ENCODE results near the gene PPP1R26.
A peak's percentile ranks its signal among the peaks of the same experiment; 100 is the strongest.
"Not testable (repeated sequence)": the region's sequence is repeated elsewhere in the genome, so short reads cannot be mapped to it uniquely, and the experiment has no call there.

Gene PPP1R26

DNA sequence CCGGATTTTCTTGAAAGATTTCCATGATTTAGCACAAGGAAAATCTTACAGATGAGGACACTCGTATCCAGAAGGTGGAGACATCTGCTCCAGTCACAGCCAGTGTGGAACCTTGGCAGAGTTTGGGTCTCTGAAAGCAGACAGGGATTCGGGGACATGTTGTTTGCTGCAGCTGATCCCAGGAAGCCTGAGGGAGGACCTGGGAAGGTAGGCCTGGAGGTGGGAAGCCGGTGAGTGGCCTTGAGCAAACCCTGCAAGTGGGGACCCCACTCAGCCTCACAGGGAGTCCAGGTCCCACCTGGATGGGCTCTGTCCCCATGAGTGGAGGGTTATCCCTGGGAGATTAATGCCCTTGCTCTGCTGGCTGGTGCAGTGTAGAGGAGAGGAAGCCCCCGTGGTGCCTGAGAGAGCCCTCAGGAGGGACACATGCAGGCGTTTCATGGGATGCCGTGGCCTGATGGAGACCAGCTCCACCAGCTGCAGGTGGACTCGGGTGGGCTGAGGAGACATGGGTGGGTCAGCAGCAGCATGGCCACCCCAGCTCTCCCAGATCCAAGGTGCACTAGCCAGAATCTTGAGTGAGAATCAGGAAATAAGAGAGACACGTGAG, 28.7 kb downstream of the PPP1R26 start:
- H3K36me3 ChIP-seq, result peaks cover 22% of the 10 kb centered on the region

DNA sequence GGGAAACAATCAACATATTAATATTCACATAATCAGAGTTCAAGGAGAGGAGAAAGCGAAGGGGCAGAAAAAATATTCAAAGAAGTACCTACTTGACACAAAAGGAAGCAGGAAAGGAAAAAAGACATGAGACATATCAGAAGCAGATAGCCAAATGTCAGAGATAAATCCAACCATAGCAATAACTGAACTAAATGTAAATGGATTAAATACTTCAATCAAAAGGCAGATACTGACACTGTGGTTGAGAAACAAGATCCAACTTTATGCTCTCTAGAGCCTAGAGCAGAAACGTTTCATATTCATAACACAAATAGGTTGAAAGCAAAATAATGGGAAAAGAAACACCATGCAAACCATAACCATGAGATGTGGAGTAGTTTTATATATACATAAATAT, 29.9 kb downstream of the PPP1R26 start:
- DNase-seq, result no peak
- Histone ChIP-seq H3K27ac (no peak overlapping the region), H3K9me3 (ENCODE audit: severe bottlenecking) (peaks cover 7% of the 10 kb centered on the region), H3K36me3 (peaks cover 11% of the 10 kb centered on the region), H3K27me3 (ENCODE audit: insufficient read depth, low read depth, severe bottlenecking) (no peaks in the 10 kb centered on the region), H3K4me3 (ENCODE audit: low read depth, low read length) (no peak overlapping the region)
- TF ChIP-seq, protein P1, sequence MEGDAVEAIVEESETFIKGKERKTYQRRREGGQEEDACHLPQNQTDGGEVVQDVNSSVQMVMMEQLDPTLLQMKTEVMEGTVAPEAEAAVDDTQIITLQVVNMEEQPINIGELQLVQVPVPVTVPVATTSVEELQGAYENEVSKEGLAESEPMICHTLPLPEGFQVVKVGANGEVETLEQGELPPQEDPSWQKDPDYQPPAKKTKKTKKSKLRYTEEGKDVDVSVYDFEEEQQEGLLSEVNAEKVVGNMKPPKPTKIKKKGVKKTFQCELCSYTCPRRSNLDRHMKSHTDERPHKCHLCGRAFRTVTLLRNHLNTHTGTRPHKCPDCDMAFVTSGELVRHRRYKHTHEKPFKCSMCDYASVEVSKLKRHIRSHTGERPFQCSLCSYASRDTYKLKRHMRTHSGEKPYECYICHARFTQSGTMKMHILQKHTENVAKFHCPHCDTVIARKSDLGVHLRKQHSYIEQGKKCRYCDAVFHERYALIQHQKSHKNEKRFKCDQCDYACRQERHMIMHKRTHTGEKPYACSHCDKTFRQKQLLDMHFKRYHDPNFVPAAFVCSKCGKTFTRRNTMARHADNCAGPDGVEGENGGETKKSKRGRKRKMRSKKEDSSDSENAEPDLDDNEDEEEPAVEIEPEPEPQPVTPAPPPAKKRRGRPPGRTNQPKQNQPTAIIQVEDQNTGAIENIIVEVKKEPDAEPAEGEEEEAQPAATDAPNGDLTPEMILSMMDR (IDR thresholded peaks at IDR 0.05; ENCODE audit: low read depth, low read length), result no peak

More for the DNA sequence above, 28.7 kb downstream of the PPP1R26 start:
- peaks cover 7% of the 10 kb centered on the region for H3K9me3 ChIP-seq (ENCODE audit: severe bottlenecking)
- TF ChIP-seq, protein P1 (IDR thresholded peaks at IDR 0.05; ENCODE audit: low read depth, low read length), result no peak
- no peak overlapping the region for H3K27ac ChIP-seq
- no peak overlapping the region for H3K4me3 ChIP-seq (ENCODE audit: low read depth, low read length)
- H3K27me3 ChIP-seq (ENCODE audit: insufficient read depth, low read depth, severe bottlenecking), result no peaks in the 10 kb centered on the region
- DNase-seq, result peak; percentile 2

DNA sequence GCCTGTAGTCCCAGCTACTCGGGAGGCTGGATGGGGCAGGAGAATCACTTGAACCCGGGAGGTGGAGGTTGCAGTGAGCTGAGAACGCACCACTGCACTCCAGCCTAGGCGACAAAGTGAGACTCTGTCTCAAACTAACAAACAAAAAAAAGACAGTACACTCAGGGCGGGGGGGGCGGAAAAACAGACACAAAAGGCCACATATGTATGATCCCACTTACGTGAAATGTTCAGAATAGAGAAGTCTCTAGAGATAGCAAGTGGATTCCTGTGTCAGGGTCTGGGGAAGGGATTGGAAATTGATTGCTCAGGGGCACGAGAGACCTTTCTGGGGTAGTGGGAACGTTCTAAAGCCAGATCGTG, 32.6 kb downstream of the PPP1R26 start:
- TF ChIP-seq, protein P1 (IDR thresholded peaks at IDR 0.05; ENCODE audit: low read depth, low read length), result no peak
- no peak for DNase-seq
- peaks cover 7% of the 10 kb centered on the region for H3K9me3 ChIP-seq (ENCODE audit: severe bottlenecking)
- no peaks in the 10 kb centered on the region for H3K36me3 ChIP-seq
- no peaks in the 10 kb centered on the region for H3K27me3 ChIP-seq (ENCODE audit: insufficient read depth, low read depth, severe bottlenecking)
- no peak overlapping the region for H3K4me3 ChIP-seq (ENCODE audit: low read depth, low read length)
- H3K27ac ChIP-seq, result no peak overlapping the region

DNA sequence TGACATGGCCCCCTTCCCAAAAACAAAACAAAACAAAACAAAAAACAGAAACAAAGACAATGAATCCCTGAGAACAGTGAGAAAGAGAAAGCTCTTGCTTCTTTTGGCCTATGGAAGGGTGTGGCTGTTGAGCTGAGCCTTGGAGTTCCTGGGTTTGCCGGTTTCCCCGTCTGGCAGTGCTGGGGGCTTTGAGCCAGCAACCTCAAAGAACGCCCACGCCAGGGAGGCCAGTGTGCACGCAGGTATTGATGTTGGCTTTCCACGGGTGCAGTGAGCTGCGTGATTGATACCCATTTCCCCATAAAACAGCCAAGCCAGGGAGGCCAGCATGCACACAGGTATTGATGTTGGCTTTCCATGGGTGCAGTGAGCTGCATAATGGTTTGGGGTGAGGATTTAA, 33.3 kb downstream of the PPP1R26 start:
- Histone ChIP-seq H3K27me3 (ENCODE audit: insufficient read depth, low read depth, severe bottlenecking) (no peaks in the 10 kb centered on the region), H3K4me3 (ENCODE audit: low read depth, low read length) (no peak overlapping the region), H3K36me3 (no peaks in the 10 kb centered on the region), H3K9me3 (ENCODE audit: severe bottlenecking) (peaks cover 7% of the 10 kb centered on the region), H3K27ac (no peak overlapping the region)
- no peak for DNase-seq
- TF ChIP-seq, protein P1 (IDR thresholded peaks at IDR 0.05; ENCODE audit: low read depth, low read length), result no peak

DNA sequence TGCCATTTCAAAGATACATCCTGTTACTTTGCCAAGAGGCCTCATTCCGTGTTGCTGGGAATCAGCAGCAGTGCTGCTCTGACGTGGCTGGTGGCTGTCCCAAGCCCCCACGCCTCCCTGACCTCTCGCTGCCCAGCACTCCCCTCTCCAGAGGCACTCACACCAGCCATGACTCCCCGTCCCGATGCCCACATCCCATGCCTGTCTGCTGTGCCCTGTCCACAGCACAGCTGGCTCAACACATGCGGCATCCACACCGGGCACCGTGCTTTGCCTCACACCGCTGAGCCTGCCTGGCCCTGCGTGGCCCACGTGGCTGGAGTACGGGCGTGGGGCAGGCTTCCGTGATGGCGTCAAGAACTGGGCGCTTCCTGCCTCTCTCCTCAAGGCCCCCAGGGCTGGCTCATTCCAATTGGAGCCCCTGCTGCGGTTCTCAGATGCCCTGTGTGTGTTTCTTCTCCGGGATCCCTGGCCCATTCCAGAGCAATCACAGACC, 33.8 kb downstream of the PPP1R26 start:
- Histone ChIP-seq H3K36me3 (no peaks in the 10 kb centered on the region), H3K27ac (no peak overlapping the region), H3K4me3 (ENCODE audit: low read depth, low read length) (no peak overlapping the region), H3K27me3 (ENCODE audit: insufficient read depth, low read depth, severe bottlenecking) (no peaks in the 10 kb centered on the region), H3K9me3 (ENCODE audit: severe bottlenecking) (peaks cover 7% of the 10 kb centered on the region)
- TF ChIP-seq, protein P1 (IDR thresholded peaks at IDR 0.05; ENCODE audit: low read depth, low read length), result no peak
- DNase-seq, result no peak

DNA sequence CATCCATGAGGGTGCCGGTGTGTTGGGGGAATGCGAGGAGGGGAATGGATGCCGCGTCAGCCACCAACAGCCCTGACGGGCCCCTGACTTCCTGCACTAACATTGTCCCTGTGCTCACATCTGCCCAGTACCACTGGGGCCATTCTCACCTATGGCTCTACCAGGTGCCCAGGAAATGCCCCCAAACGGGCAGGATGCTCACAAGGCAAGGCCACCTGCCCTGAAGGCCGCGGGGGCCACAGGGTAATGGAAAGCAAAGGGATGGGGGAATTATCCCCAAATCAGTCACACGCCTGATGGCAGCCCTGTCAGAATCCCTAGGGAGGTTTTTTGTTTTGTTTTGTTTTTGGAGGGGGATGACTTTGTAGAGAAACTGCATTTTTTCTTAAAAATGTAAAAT, 34.3 kb downstream of the PPP1R26 start:
- DNase-seq; H3K27ac ChIP-seq; H3K4me3 ChIP-seq (ENCODE audit: low read depth, low read length); H3K27me3 ChIP-seq (ENCODE audit: insufficient read depth, low read depth, severe bottlenecking); H3K36me3 ChIP-seq; H3K9me3 ChIP-seq (ENCODE audit: severe bottlenecking): not testable (repeated sequence)
